ENCODE measurements around the gene ACTG2. TPM values are rescaled to one million over a fixed set of nuclear protein-coding genes. Genes with fewer than 3 reads are reported as not detected.

ACTG2 gene
- total RNA-seq, result 0.81 TPM in 1 of 2 replicates, not detected in the other

GRCh38 chr2:73892631-73893329 lies at the start of gene ACTG2:
Gene ACTG2, plus strand, starts transcription at chr2:73893008. Its CDS starts 8,304 bp downstream, at chr2:73901312.

GRCh38 chr2:73926493-73927327 lies 33.9 kb downstream of the ACTG2 start, which contains the start of gene DGUOK:
Gene DGUOK, plus strand, starts transcription at chr2:73926880. Its CDS starts 31 bp downstream, at chr2:73926911.

Other genes starting within 250 kb of the ACTG2 start
- gene TPRKB, start 155.7 kb upstream of the ACTG2 start, total RNA-seq, result 20.3 and 27.2 TPM in 2 replicates
- gene DUSP11, start 112.9 kb upstream of the ACTG2 start, total RNA-seq, result 20.5 and 20.7 TPM in 2 replicates
- not detected in 2 replicates for gene C2orf78, start 108.8 kb upstream of the ACTG2 start, total RNA-seq
- 10.8 and 18.9 TPM in 2 replicates for gene STAMBP, start 64.0 kb upstream of the ACTG2 start, total RNA-seq
- 21.0 and 22.3 TPM in 2 replicates for gene DGUOK, start 33.9 kb downstream of the ACTG2 start, total RNA-seq
- 2.6 and 10.4 TPM in 2 replicates for gene TET3, start 91.9 kb downstream of the ACTG2 start, total RNA-seq